GM13977 (cell line): ENCODE data around the gene SLCO2B1.

ENCODE experiments used
- DNase-seq: peaks from one replicate; pipeline ENCODE4 v3.0.0; 2012; ENCODE audit warnings: low spot score
- CTCF ChIP-seq: IDR thresholded peaks from 2 replicates; pipeline ENCODE4 v1.5.1; 2012; ENCODE audit warnings: mild to moderate bottlenecking, control low read depth; ENCODE audit not compliant: insufficient read depth; ENCODE audit errors: extremely low read depth, missing control alignments
- in situ Hi-C: fragments of 300-500 bp; cut with MboI; formaldehyde crosslinking; loops from one replicate; pipeline ENCODE4 v1.12.0; 2022; ENCODE audit warnings: low sequenced_read_pairs, low pct_unique_long_range_greater_than_20kb, mixed read lengths, inconsistent platforms; ENCODE audit not compliant: unreplicated experiment

The SLCO2B1 gene

GRCh38 chr11:75194147-75194546, 43.2 kb downstream of the SLCO2B1 start:
- TF ChIP-seq CTCF = no peak
- DNase-seq = no peak
- in situ Hi-C loops = no loop called here

GRCh38 chr11:75195167-75195962, 44.5 kb downstream of the SLCO2B1 start:
- no peak for DNase-seq
- in situ Hi-C loops = no loop called here
- no peak for TF ChIP-seq CTCF

GRCh38 chr11:75196426-75196825, 45.5 kb downstream of the SLCO2B1 start:
- no peak for DNase-seq
- TF ChIP-seq CTCF = no peak
- in situ Hi-C loops = no loop called here

GRCh38 chr11:75197512-75198277, 46.8 kb downstream of the SLCO2B1 start:
- in situ Hi-C loops = no loop called here
- no peak for DNase-seq
- no peak for TF ChIP-seq CTCF

- in situ Hi-C loops = no loop called here
- TF ChIP-seq CTCF = no peak
- no peak for DNase-seq
These were observed 47.5 kb downstream of the SLCO2B1 start for GRCh38 chr11:75198278-75198973.

- no peak for DNase-seq
- in situ Hi-C loops = no loop called here
- no peak for TF ChIP-seq CTCF
These were observed 48.6 kb downstream of the SLCO2B1 start for GRCh38 chr11:75199412-75199955.
